ENCODE results near the gene ITPRIPL1. TPM values are rescaled to one million over a fixed set of nuclear protein-coding genes. Genes with fewer than 3 reads are reported as not detected.

ITPRIPL1 gene
- total RNA-seq, 1 donor from 2014 or later = 3.7 TPM

- Histone ChIP-seq H3K27me3 (ENCODE audit: control insufficient read depth in 3 of 3, insufficient read depth in 3 of 3, low read length in 3 of 3) (no peaks in the 10 kb centered on the region), H3K36me3 (ENCODE audit: control insufficient read depth in 3 of 3, insufficient read depth in 3 of 3, low read length in 3 of 3) (no peaks in the 10 kb centered on the region), H3K27ac (ENCODE audit: low read depth, low read length) (no peak overlapping the region), H3K4me1 (ENCODE audit: control insufficient read depth in 3 of 3, insufficient read depth in 3 of 3, low read length in 3 of 3) (peaks cover 0 to 5% (median 4%) of the 10 kb centered on the region in 3 donors), H3K4me3 (ENCODE audit: low read length in 3 of 3) (peak overlapping the region in 1 of 3 donors; percentile 22), H3K9ac (ENCODE audit: low read depth in 1 of 3, low read length in 3 of 3) (no peak overlapping the region), H3K9me3 (ENCODE audit: control insufficient read depth in 3 of 3, low read length in 3 of 3) (no peaks in the 10 kb centered on the region)
Observed at GRCh38 chr2:96374211-96374951, 49.3 kb downstream of the ITPRIPL1 start.

Other genes with a start within 250 kb of the ITPRIPL1 start
- 2.1 TPM for gene ADRA2B, start 208.7 kb upstream of the ITPRIPL1 start, total RNA-seq
- not detected for gene ASTL, start 186.8 kb upstream of the ITPRIPL1 start, total RNA-seq
- 4.2 TPM for gene DUSP2, start 179.9 kb upstream of the ITPRIPL1 start, total RNA-seq
- 185 TPM for gene STARD7, start 116.5 kb upstream of the ITPRIPL1 start, total RNA-seq
- gene TMEM127, start 59.3 kb upstream of the ITPRIPL1 start, total RNA-seq = 8.9 TPM
- gene CIAO1, start 59.1 kb upstream of the ITPRIPL1 start, total RNA-seq = 51.1 TPM
- 60.5 TPM for gene SNRNP200, start 19.8 kb upstream of the ITPRIPL1 start, total RNA-seq
- 2.6 TPM for gene NCAPH, start 10.4 kb downstream of the ITPRIPL1 start, total RNA-seq
- gene NEURL3, start 180.0 kb downstream of the ITPRIPL1 start, total RNA-seq = not detected
- gene ARID5A, start 211.4 kb downstream of the ITPRIPL1 start, total RNA-seq = 9.9 TPM